Measurements from ENCODE around the gene NCAPD3.

NCAPD3 gene

DNA sequence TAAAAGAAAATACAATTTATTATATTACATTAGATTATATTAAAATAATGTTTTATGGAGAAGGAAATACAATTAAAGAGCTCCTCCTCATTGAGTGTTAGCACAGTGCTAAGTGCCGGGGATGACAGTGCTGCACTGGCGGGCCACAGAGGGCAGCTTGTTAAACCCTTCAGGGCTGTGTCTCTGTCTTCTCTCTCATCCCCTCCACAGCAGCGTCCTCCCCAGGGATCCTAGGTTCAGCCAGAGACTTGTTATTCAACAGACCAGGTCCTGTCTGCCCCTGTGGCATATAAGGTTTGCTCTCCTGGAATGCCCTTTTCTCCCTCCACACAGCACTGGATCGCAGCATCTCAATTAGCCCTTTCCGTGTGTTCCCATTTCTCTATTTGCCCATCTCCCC lies 15.2 kb upstream of the NCAPD3 start:
- H3K4me3 ChIP-seq (ENCODE audit: low read length in 2 of 2), result no peak overlapping the region
- H3K4me1 ChIP-seq (ENCODE audit: control insufficient read depth, insufficient read depth, low read length), result no peaks in the 10 kb centered on the region
- H3K9me3 ChIP-seq (ENCODE audit: control insufficient read depth in 2 of 2, low read length in 2 of 2), result no peaks in the 10 kb centered on the region
- H3K27ac ChIP-seq (ENCODE audit: low read length), result no peak overlapping the region
- H3K9ac ChIP-seq (ENCODE audit: low read length in 2 of 2), result no peak overlapping the region
- peaks cover 52 to 55% of the 10 kb centered on the region in 2 donors for H3K36me3 ChIP-seq (ENCODE audit: control insufficient read depth in 2 of 2, insufficient read depth in 2 of 2, low read length in 2 of 2)
- no peaks in the 10 kb centered on the region for H3K27me3 ChIP-seq (ENCODE audit: control insufficient read depth in 1 of 2, insufficient read depth in 2 of 2, low read length in 2 of 2)

- Histone ChIP-seq H3K27ac (ENCODE audit: low read length) (no peak overlapping the region), H3K27me3 (ENCODE audit: control insufficient read depth in 1 of 2, insufficient read depth in 2 of 2, low read length in 2 of 2) (no peaks in the 10 kb centered on the region), H3K9ac (ENCODE audit: low read length in 2 of 2) (no peak overlapping the region), H3K4me1 (ENCODE audit: control insufficient read depth, insufficient read depth, low read length) (no peaks in the 10 kb centered on the region), H3K9me3 (ENCODE audit: control insufficient read depth in 2 of 2, low read length in 2 of 2) (no peaks in the 10 kb centered on the region), H3K4me3 (ENCODE audit: low read length in 2 of 2) (no peak overlapping the region), H3K36me3 (ENCODE audit: control insufficient read depth in 2 of 2, insufficient read depth in 2 of 2, low read length in 2 of 2) (peaks cover 38 to 41% of the 10 kb centered on the region in 2 donors)
Measured at GRCh38 chr11:134237557-134237922, 13.8 kb upstream of the NCAPD3 start.

- Histone ChIP-seq H3K9ac (ENCODE audit: low read length in 2 of 2) (no peak overlapping the region), H3K4me1 (ENCODE audit: control insufficient read depth, insufficient read depth, low read length) (peaks cover 3% of the 10 kb centered on the region), H3K36me3 (ENCODE audit: control insufficient read depth in 2 of 2, insufficient read depth in 2 of 2, low read length in 2 of 2) (peaks cover 34 to 36% of the 10 kb centered on the region in 2 donors)
Measured at GRCh38 chr11:134236834-134237556, 13.2 kb upstream of the NCAPD3 start.

DNA sequence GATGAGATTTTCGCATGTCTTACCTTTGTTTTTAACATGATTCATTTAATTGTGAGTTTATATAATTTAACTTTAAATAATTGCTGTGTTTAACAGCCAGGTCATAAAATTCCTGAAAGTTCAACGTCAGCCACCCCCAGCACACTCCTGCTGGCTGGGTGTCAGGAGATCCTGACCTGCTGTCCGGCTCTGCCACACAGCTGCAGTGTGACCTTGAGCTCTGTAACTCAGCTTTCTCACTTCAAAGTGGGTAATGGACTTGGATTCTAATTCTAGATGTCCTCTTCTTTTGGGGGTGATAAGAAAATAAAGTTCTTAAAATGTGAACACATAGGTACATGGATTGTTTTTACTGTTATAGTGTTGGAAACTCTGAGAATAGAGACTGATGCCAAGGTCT lies 11.6 kb upstream of the NCAPD3 start:
- peaks cover 30 to 32% of the 10 kb centered on the region in 2 donors for H3K36me3 ChIP-seq (ENCODE audit: control insufficient read depth in 2 of 2, insufficient read depth in 2 of 2, low read length in 2 of 2)
- no peaks in the 10 kb centered on the region for H3K27me3 ChIP-seq (ENCODE audit: control insufficient read depth in 1 of 2, insufficient read depth in 2 of 2, low read length in 2 of 2)
- no peak overlapping the region for H3K4me3 ChIP-seq (ENCODE audit: low read length in 2 of 2)
- H3K9me3 ChIP-seq (ENCODE audit: control insufficient read depth in 2 of 2, low read length in 2 of 2), result no peaks in the 10 kb centered on the region
- H3K4me1 ChIP-seq (ENCODE audit: control insufficient read depth, insufficient read depth, low read length), result peaks cover 12% of the 10 kb centered on the region
- H3K27ac ChIP-seq (ENCODE audit: low read length), result no peak overlapping the region
- no peak overlapping the region for H3K9ac ChIP-seq (ENCODE audit: low read length in 2 of 2)

More at GRCh38 chr11:134236834-134237556, 13.2 kb upstream of the NCAPD3 start:
- H3K27ac ChIP-seq (ENCODE audit: low read length), result no peak overlapping the region
- H3K9me3 ChIP-seq (ENCODE audit: control insufficient read depth in 2 of 2, low read length in 2 of 2), result no peaks in the 10 kb centered on the region
- no peak overlapping the region for H3K4me3 ChIP-seq (ENCODE audit: low read length in 2 of 2)
- H3K27me3 ChIP-seq (ENCODE audit: control insufficient read depth in 1 of 2, insufficient read depth in 2 of 2, low read length in 2 of 2), result no peaks in the 10 kb centered on the region

- Histone ChIP-seq H3K4me3 (ENCODE audit: low read length in 2 of 2) (no peak overlapping the region), H3K9ac (ENCODE audit: low read length in 2 of 2) (no peak overlapping the region)
Measured at GRCh38 chr11:134233729-134234179, 10.0 kb upstream of the NCAPD3 start.

GRCh38 chr11:134231958-134232659 lies 8.3 kb upstream of the NCAPD3 start:
- H3K27me3 ChIP-seq (ENCODE audit: control insufficient read depth in 1 of 2, insufficient read depth in 2 of 2, low read length in 2 of 2), result no peaks in the 10 kb centered on the region
- no peak overlapping the region for H3K9ac ChIP-seq (ENCODE audit: low read length in 2 of 2)
- H3K9me3 ChIP-seq (ENCODE audit: control insufficient read depth in 2 of 2, low read length in 2 of 2), result no peaks in the 10 kb centered on the region
- no peak overlapping the region for H3K27ac ChIP-seq (ENCODE audit: low read length)
- H3K4me3 ChIP-seq (ENCODE audit: low read length in 2 of 2), result no peak overlapping the region
- H3K36me3 ChIP-seq (ENCODE audit: control insufficient read depth in 2 of 2, insufficient read depth in 2 of 2, low read length in 2 of 2), result peaks cover 11 to 18% of the 10 kb centered on the region in 2 donors
- peaks cover 16% of the 10 kb centered on the region for H3K4me1 ChIP-seq (ENCODE audit: control insufficient read depth, insufficient read depth, low read length)

More at GRCh38 chr11:134233729-134234179, 10.0 kb upstream of the NCAPD3 start:
- no peak overlapping the region for H3K27ac ChIP-seq (ENCODE audit: low read length)
- no peaks in the 10 kb centered on the region for H3K9me3 ChIP-seq (ENCODE audit: control insufficient read depth in 2 of 2, low read length in 2 of 2)
- H3K36me3 ChIP-seq (ENCODE audit: control insufficient read depth in 2 of 2, insufficient read depth in 2 of 2, low read length in 2 of 2), result peaks cover 17 to 18% of the 10 kb centered on the region in 2 donors
- peaks cover 16% of the 10 kb centered on the region for H3K4me1 ChIP-seq (ENCODE audit: control insufficient read depth, insufficient read depth, low read length)
- no peaks in the 10 kb centered on the region for H3K27me3 ChIP-seq (ENCODE audit: control insufficient read depth in 1 of 2, insufficient read depth in 2 of 2, low read length in 2 of 2)

- H3K9me3 ChIP-seq (ENCODE audit: control insufficient read depth in 2 of 2, low read length in 2 of 2), result no peaks in the 10 kb centered on the region
- no peak overlapping the region for H3K9ac ChIP-seq (ENCODE audit: low read length in 2 of 2)
- peaks cover 32% of the 10 kb centered on the region for H3K4me1 ChIP-seq (ENCODE audit: control insufficient read depth, insufficient read depth, low read length)
- H3K4me3 ChIP-seq (ENCODE audit: low read length in 2 of 2), result no peak overlapping the region
- no peaks in the 10 kb centered on the region for H3K27me3 ChIP-seq (ENCODE audit: control insufficient read depth in 1 of 2, insufficient read depth in 2 of 2, low read length in 2 of 2)
- H3K36me3 ChIP-seq (ENCODE audit: control insufficient read depth in 2 of 2, insufficient read depth in 2 of 2, low read length in 2 of 2), result peaks cover 6 to 12% of the 10 kb centered on the region in 2 donors
- H3K27ac ChIP-seq (ENCODE audit: low read length), result no peak overlapping the region
Measured at GRCh38 chr11:134230339-134230738, 6.6 kb upstream of the NCAPD3 start.

DNA sequence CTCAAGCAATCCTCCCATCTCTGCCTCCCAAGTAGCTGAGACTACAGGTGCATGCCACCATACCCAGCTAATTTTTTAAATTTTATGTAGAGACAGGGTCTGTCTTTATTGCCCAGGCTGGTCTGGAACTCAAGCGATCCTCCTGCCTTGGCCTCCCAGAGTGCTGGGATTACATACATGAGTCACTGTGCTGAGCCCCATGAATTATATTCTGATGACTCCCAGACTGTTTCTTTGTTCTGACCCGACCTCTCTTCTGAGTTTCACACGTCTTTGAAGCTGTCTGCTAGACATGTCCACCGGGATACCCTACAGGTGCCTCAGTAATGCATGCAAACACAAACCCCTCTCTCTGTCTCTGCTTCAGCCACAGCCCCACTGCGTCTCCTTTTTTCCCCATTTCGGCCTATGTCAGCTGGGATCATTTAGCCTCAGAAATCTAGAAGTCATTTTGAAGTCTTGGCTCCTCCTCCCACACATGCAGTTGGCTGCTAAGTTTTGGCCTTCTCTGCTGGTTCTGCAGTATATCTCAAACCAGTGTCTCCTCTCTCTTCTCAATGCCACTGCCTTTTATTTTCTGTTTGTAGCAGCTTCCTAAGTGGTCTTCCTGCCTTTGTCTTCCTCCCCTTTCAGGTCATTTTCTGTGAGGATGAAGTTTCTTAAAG lies 5.5 kb upstream of the NCAPD3 start:
- Histone ChIP-seq H3K27ac (ENCODE audit: low read length) (no peak overlapping the region), H3K9me3 (ENCODE audit: control insufficient read depth in 2 of 2, low read length in 2 of 2) (no peaks in the 10 kb centered on the region), H3K27me3 (ENCODE audit: control insufficient read depth in 1 of 2, insufficient read depth in 2 of 2, low read length in 2 of 2) (no peaks in the 10 kb centered on the region), H3K4me1 (ENCODE audit: control insufficient read depth, insufficient read depth, low read length) (peaks cover 33% of the 10 kb centered on the region), H3K4me3 (ENCODE audit: low read length in 2 of 2) (no peak overlapping the region), H3K36me3 (ENCODE audit: control insufficient read depth in 2 of 2, insufficient read depth in 2 of 2, low read length in 2 of 2) (peaks cover 2 to 6% of the 10 kb centered on the region in 2 donors), H3K9ac (ENCODE audit: low read length in 2 of 2) (peak overlapping the region in 1 of 2 donors; percentile 2)

DNA sequence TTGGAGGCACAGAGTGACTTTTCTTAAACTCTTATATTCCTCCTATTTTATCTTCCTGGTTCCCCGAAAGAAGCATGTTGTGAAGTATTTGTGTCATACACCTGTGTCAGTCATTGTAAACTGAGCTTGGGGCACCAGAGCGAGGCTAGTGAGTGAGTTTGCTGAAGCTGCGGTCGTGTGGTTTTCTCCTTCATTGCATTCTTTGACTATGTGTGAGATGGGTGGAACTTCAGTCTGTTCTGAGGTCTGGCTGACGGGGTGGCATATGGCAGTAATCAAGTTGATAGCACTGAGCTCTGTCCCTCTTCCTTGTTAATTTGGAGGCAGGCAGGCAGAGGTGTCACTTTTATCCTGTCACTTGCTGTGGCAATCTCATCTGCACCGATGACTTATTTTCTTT lies 4.9 kb upstream of the NCAPD3 start:
- H3K36me3 ChIP-seq (ENCODE audit: control insufficient read depth in 2 of 2, insufficient read depth in 2 of 2, low read length in 2 of 2), result peaks cover 2 to 6% of the 10 kb centered on the region in 2 donors
- no peaks in the 10 kb centered on the region for H3K27me3 ChIP-seq (ENCODE audit: control insufficient read depth in 1 of 2, insufficient read depth in 2 of 2, low read length in 2 of 2)
- H3K9me3 ChIP-seq (ENCODE audit: control insufficient read depth in 2 of 2, low read length in 2 of 2), result no peaks in the 10 kb centered on the region
- H3K4me1 ChIP-seq (ENCODE audit: control insufficient read depth, insufficient read depth, low read length), result peaks cover 33% of the 10 kb centered on the region
- H3K9ac ChIP-seq (ENCODE audit: low read length in 2 of 2), result no peak overlapping the region
- no peak overlapping the region for H3K4me3 ChIP-seq (ENCODE audit: low read length in 2 of 2)
- H3K27ac ChIP-seq (ENCODE audit: low read length), result no peak overlapping the region

GRCh38 chr11:134226806-134227325 lies 3.1 kb upstream of the NCAPD3 start:
- Histone ChIP-seq H3K27ac (ENCODE audit: low read length) (no peak overlapping the region), H3K9ac (ENCODE audit: low read length in 2 of 2) (peak overlapping the region in 1 of 2 donors; percentile 55), H3K9me3 (ENCODE audit: control insufficient read depth in 2 of 2, low read length in 2 of 2) (no peaks in the 10 kb centered on the region), H3K27me3 (ENCODE audit: control insufficient read depth in 1 of 2, insufficient read depth in 2 of 2, low read length in 2 of 2) (no peaks in the 10 kb centered on the region), H3K4me3 (ENCODE audit: low read length in 2 of 2) (peak overlapping the region in 1 of 2 donors; percentile 96), H3K4me1 (ENCODE audit: control insufficient read depth, insufficient read depth, low read length) (peaks cover 37% of the 10 kb centered on the region), H3K36me3 (ENCODE audit: control insufficient read depth in 2 of 2, insufficient read depth in 2 of 2, low read length in 2 of 2) (peaks cover 2 to 6% of the 10 kb centered on the region in 2 donors)

All from stomach smooth muscle (tissue), 2 donors.